Transverse colon (tissue), 4 donors: Measurements from ENCODE around the gene TNS1.

ENCODE experiments used
- CTCF ChIP-seq, 5 experiments: fragments of 200-600 bp in 3 of 5; fragments of 450-650 bp in 2 of 5; sonication (generic) in 3 of 5; IDR thresholded peaks; 1 replicate in 2 of 5; 2 replicates in 3 of 5; pipeline ENCODE4 v1.5.1; 2016 to 2017; ENCODE audit warnings: antibody characterized with exemption in 5 of 5, inconsistent platforms in 3 of 5, mild to moderate bottlenecking in 2 of 5, moderate library complexity in 1 of 5
- EP300 ChIP-seq: sonication (generic); formaldehyde crosslinking; IDR thresholded peaks from one replicate; pipeline ENCODE4 v1.6.1; 2017; ENCODE audit warnings: antibody characterized with exemption, low read depth
- POLR2A ChIP-seq: fragments of 450-650 bp; IDR thresholded peaks from one replicate; pipeline ENCODE4 v1.6.1; 2016; ENCODE audit warnings: antibody characterized with exemption, mild to moderate bottlenecking, moderate library complexity
- POLR2AphosphoS5 ChIP-seq, 3 donors: sonication (generic); formaldehyde crosslinking; IDR thresholded peaks; one replicate each; pipeline ENCODE4 v1.6.1; 2016; ENCODE audit warnings: antibody characterized with exemption in 3 of 3

- TF ChIP-seq CTCF (IDR thresholded peaks at IDR 0.05): no peak
- TF ChIP-seq POLR2A: no peak
- no peak for TF ChIP-seq POLR2AphosphoS5 (IDR thresholded peaks at IDR 0.05)
- TF ChIP-seq EP300: no peak
Measured at GRCh38 chr2:217837530-217837929, 165.3 kb downstream of the TNS1 start.
